Measurements from ENCODE around the gene ZNF532.

DNA sequence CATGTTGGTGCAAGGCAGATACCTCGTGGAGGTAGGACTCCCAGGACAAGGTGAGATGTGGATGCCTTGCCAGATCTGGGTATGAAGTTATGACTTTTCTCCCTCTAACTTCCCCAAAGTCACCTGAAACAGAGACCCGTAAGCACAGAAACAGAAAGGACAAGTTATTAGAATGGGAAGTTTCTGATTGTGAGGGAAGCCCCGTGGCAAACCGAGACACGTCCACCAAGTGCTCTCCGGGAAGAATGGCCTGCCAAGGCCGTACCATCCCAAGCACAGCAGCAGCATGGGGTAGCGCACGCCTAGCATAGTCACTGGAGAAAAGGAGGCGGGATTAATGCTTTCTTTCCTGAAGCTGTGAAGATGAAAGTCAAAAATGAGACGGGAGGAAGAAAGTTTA, 110.6 kb downstream of the ZNF532 start:
- TF ChIP-seq, protein P1, sequence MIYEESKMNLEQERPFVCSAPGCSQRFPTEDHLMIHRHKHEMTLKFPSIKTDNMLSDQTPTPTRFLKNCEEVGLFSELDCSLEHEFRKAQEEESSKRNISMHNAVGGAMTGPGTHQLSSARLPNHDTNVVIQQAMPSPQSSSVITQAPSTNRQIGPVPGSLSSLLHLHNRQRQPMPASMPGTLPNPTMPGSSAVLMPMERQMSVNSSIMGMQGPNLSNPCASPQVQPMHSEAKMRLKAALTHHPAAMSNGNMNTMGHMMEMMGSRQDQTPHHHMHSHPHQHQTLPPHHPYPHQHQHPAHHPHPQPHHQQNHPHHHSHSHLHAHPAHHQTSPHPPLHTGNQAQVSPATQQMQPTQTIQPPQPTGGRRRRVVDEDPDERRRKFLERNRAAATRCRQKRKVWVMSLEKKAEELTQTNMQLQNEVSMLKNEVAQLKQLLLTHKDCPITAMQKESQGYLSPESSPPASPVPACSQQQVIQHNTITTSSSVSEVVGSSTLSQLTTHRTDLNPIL (CRISPR knock-in tag; IDR thresholded peaks at IDR 0.05; ENCODE audit: low read depth): no peak
- no peak for TF ChIP-seq ESRRG (CRISPR knock-in tag; IDR thresholded peaks at IDR 0.05)

Measured in SK-N-SH treated with all-trans-retinoic acid at 6 μM for 48 hours (cell line).